Measurements from ENCODE around the gene FTSJ1.

Gene FTSJ1

DNA sequence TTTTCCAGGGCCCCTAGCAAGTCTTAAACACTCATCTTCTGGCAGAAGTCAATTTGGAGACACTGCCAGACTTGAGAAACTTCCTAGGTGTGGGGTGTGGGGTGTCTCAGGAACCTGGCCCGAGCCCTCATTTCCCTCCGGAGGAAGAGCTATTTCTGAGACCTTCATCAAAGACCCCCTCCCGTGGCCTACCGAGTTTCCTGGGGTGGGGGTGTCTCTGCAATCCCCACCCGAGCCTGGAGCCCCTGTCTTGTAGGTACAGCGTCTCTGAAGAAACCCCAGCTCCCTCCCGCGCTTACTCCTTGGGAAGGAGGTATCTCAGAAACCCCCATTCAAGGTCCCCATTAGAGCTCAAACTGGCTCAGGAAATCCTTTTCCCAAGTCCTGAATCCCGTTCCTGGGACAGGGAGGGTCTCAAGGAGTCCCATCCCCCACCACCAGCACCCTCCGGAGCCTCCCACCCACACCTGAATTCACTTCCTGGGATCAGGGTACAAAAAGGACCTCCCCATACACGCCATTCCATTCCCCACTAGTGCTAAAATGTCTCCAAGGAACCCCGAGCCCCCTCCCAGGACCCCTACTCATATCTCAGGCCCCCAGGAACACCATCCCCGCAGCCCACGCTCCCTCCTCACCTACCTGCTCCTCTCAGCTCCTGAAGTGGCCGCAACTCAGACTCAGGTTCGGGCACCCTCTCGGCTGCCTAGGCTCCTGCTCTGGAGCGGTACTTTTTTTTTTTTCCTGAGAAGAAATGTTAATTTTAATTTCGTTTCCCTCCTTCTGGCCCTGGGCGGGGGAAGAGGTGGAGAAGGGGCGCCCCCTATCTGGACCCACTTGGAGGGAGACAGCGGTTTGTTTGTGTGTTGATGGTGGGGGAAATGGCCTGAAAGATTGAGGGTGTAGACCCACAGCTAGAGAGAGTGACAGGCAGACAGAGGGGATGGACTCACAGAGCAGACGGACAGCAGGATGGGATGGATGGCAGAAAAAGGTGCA is 7.0 kb upstream of the FTSJ1 start:
- no peak for DNase-seq
- intact Hi-C loops (cut with DNase I), result no loop called here

DNA sequence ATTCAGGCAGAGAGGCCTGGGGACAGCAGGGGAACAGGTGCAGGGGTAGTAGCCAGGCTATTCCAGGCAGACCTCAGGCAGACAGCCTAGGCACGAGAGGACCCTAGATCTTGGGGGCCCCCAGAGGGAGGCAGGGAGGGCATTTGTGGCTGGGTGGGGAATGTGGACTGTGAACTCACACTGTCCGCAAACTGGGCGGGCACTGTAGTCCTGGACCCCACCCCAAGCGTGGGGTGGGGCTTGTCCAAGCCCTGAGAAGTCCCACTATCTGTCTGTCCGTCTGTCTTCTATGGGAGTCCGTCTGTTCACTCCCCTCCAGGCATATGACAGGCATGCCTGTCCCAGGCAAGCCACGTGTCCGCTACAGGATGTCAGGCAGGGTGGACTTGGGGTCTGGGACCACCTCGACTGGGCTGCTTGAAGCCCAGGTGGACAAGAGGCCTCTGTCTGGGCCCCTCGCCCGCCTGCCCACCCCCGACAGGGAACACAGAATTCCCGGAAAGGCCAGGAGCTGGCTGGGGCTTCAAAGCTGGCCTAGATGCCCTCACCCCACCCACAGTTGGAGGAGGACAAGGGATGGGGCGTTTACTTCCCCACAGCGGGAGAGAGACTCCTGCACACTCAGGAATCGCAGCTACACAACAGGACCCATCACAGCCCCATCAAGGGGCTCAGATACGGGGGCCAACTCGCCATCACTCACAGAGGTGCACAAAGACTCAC is 5.7 kb upstream of the FTSJ1 start, which contains the start of gene SLC38A5:
Gene SLC38A5, minus strand, starts transcription at position 151 of the 723 bp plus-strand sequence. CDS start 2,336 bp downstream, outside the sequence.
- DNase-seq, result no peak
- intact Hi-C loops (cut with DNase I), result loop anchor here (10.0 kb wide), 1 partner anchor 125 kb away; the partner anchor contains the start of gene WDR13

DNA sequence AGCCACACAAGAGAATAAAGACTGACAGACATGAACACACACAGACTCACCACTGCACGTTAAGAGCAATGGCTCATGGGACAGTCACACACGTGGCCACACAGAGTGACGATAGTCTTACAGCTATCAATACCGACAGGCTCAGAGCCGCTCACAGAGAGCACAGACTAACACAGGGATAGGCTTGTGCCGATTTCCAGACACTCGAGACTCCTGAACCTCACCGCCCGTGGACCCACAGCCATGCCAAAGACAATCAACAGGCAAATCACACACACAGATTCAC is 5.2 kb upstream of the FTSJ1 start:
- DNase-seq, result no peak
- intact Hi-C loops (cut with DNase I), result loop anchor here (10.0 kb wide), 1 partner anchor 124 kb away; the partner anchor contains the start of gene WDR13

DNA sequence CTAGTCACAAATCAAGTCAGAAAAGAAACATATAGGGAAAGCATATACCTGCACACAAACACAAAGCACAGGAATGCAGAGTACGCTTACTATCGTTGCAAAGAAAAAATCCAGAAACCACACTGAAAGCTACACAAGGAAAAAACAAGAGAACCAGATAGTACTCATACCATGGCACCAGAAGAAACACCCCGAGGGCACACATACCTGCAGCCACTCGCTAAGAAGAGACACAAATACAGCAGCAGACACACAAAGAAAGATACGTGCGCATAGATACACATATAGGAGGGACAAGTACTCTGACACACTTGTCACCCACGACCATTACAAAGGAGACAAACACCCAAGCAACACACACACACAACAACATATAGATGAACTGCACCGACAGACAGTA is 4.5 kb upstream of the FTSJ1 start:
- no peak for DNase-seq
- intact Hi-C loops (cut with DNase I), result loop anchor here (10.0 kb wide), 1 partner anchor 123 kb away; the partner anchor contains the start of gene WDR13

DNA sequence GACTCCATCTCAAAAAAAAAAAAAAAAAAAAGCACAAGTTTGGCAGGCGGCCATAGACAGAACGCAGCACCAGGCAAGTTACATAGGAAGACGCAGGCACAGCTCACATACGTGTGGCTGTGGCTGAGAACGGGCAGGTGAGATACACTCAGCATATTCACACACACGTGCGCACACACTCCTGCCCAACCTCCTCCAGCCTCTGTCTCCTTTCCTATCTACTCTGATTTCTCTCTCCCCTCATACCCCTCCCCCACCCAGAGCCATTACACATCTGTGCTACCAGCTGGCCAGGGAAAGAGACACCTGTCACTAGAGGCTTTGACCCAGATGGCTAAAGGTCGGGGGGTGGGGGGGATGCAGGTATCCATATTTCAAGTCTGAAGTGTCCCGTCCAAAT is 3.8 kb upstream of the FTSJ1 start:
- intact Hi-C loops (cut with DNase I), result loop anchor here (10.0 kb wide), 1 partner anchor 123 kb away; the partner anchor contains the start of gene WDR13
- DNase-seq, result no peak

- DNase-seq, result no peak
- intact Hi-C loops (cut with DNase I), result loop anchor here (10.0 kb wide), 1 partner anchor 122 kb away; the partner anchor contains the start of gene WDR13
Measured at GRCh38 chrX:48472851-48473703, 2.9 kb upstream of the FTSJ1 start.

- intact Hi-C loops (cut with DNase I), result loop anchor here (10.0 kb wide), 1 partner anchor 121 kb away; the partner anchor contains the start of gene WDR13
- no peak for DNase-seq
Measured at GRCh38 chrX:48473704-48473990, 2.4 kb upstream of the FTSJ1 start.

- intact Hi-C loops (cut with DNase I), result loop anchor here (10.0 kb wide), 1 partner anchor 121 kb away; the partner anchor contains the start of gene WDR13
- DNase-seq, result peak in 14 of 42 donors; percentile 13 to 53 (median 36)
Measured at GRCh38 chrX:48474127-48474526, 1.9 kb upstream of the FTSJ1 start.

DNA sequence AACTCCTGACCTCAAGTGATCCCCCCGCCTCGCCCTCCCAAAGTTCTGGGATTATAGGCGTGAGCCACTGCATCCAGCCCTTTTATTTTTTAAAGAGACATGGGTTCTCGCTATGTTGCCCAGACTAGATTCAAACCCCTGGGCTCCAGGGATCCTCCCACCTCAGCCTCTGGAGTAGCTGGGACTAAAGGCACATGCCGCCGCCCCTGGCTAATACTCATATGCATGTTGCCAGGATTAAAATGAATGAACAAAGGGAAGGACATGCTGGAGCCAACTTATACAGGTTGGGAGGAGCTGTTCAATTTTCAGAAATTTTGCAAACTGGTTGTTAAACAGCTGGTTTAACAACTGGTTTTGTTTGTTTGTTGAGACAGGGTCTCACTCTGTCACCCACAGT is 1.4 kb upstream of the FTSJ1 start:
- DNase-seq, result no peak
- intact Hi-C loops (cut with DNase I), result loop anchor here (10.0 kb wide), 1 partner anchor 120 kb away; the partner anchor contains the start of gene WDR13

- intact Hi-C loops (cut with DNase I), result loop anchor here (10.0 kb wide), 1 partner anchor 120 kb away; the partner anchor contains the start of gene WDR13
- DNase-seq, result no peak
Measured at GRCh38 chrX:48475296-48475695, 703 bp upstream of the FTSJ1 start.

GRCh38 chrX:48476919-48477318 is 920 bp downstream of the FTSJ1 start:
- intact Hi-C loops (cut with DNase I), result loop anchor here (10.0 kb wide), 1 partner anchor 118 kb away; the partner anchor contains the start of gene WDR13
- no peak for DNase-seq

DNA sequence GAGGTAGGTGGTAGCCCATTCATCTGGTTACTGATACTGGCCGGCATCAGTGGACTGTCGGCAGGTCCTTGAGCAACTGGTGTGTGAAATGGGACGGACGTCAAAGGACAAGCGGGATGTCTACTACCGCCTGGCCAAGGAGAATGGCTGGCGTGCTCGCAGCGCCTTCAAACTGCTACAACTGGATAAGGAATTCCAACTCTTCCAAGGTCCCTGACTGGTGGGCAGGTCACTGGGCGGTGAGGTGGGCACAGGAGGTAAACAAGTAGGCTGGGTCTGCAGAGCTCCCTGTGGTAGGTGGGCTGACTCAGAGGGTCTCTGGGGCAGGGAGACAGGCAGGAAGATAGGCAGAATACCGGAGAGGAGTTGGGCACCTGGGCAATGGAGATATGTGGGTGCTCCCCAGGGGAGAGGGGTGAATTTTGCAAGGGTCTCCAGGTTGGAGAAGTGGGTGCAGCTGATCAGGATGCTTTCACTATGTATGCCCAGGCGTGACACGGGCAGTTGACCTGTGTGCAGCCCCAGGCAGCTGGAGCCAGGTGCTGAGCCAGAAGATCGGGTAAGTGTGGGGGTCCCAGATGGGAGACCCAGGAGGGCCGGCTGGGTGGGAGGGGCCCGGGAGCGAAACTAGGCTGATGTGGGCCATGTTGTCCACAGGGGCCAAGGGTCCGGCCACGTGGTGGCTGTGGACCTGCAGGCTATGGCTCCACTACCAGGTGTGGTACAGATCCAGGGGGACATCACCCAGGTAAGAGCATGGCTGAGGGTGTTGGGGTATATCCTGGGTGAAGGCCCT is 2.2 kb downstream of the FTSJ1 start:
- intact Hi-C loops (cut with DNase I), result loop anchor here (10.0 kb wide), 1 partner anchor 117 kb away; the partner anchor contains the start of gene WDR13

DNA sequence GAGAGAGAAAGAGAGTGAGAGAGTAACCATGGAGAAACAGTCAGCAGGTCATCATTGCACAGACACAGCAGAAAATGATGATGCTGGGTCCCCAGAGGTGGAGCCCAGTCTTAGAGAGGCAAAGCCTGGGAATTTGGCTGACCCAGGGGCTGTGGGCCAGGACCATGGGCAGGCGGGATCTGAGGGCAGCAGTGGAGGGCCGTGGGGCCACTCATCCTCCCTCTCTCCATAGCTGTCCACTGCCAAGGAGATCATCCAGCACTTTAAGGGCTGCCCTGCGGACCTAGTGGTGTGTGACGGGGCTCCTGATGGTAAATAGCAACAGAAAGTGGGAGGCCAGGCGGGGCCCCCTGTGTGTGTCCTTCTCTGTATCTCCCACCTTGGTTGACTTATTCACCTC is 2.8 kb downstream of the FTSJ1 start:
- DNase-seq, result no peak
- intact Hi-C loops (cut with DNase I), result loop anchor here (10.0 kb wide), 1 partner anchor 116 kb away; the partner anchor contains the start of gene WDR13

More for the DNA sequence above, 2.2 kb downstream of the FTSJ1 start:
- DNase-seq, result no peak

DNA sequence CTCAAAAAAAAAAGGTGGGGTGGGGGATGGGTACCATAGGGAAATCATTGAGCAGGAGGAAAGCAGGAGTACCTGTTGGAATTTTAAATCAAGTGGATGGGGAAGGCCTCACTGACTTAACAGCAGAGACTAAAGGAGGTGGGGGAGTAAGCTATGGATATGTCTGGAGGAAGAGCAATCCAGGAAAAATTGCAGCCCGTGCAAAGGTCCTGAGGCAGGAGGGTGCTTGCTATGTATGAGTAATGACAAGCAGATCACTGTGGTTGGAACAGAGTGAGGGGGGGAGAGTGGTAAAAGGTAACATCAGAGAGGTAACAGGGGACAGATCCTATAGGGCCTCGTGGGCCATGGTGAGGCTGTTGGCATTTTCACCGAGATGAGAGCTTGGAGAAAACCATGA is 4.1 kb downstream of the FTSJ1 start:
- intact Hi-C loops (cut with DNase I), result no loop called here
- DNase-seq, result no peak

GRCh38 chrX:48480583-48480982 is 4.6 kb downstream of the FTSJ1 start:
- DNase-seq, result peak in 28 of 42 donors; percentile 7 to 74 (median 31)
- intact Hi-C loops (cut with DNase I), result no loop called here

GRCh38 chrX:48482526-48482925 is 6.5 kb downstream of the FTSJ1 start:
- intact Hi-C loops (cut with DNase I), result no loop called here

DNA sequence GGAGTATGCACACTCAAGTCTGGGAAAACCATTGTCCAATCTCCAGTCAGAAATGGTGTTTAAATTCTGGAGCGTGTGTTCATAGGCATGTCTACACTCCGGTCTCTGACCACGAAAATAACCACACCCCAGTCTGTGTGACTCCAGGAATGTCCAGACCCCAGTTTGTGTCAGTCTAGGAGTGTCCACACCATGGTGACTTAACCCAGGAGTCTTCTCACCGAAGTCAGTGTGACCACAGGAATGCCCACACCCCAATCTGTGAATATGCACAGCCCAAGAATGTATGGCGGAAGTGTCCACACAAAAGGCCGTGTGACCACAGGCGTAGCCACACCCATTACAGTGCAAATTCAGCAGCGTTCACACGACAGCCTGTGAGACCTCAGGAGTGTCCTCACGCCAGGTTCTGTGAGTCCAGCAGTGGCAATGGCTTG is 11.4 kb downstream of the FTSJ1 start:
- no peak for DNase-seq
- intact Hi-C loops (cut with DNase I), result no loop called here

More at GRCh38 chrX:48482526-48482925, 6.5 kb downstream of the FTSJ1 start:
- no peak for DNase-seq

- intact Hi-C loops (cut with DNase I), result no loop called here
- DNase-seq, result no peak
Measured at GRCh38 chrX:48488034-48488433, 12.0 kb downstream of the FTSJ1 start.

Measured in head of caudate nucleus (tissue), 42 donors.